Measurements from ENCODE around the gene DHCR7.

DHCR7 gene

DNA sequence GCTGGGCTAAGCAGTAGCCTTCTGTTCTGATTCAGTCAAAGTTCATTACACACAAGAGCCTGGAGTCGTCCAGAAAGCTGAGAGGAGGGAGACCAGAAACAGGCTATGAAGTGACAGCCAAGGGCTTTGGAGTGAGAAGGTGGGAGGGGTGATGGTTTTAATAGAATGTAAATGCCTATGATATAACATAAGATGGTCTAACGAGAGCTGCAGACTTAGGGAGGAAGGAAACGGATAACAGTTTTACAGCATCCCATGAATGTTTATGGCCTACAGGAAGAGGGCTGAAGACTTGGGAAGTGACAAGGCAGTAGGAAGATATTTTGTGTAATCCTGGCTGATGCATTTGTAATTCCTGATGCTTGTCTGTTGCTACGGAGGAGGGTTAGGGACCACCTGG lies 62.0 kb downstream of the DHCR7 start:
- Histone ChIP-seq H3K36me3 (ENCODE audit: control insufficient read depth, low read length) (no peaks in the 10 kb centered on the region), H3K27me3 (ENCODE audit: control insufficient read depth, low read length) (peaks cover 14% of the 10 kb centered on the region), H3K9me3 (ENCODE audit: control insufficient read depth, insufficient read depth, low read length) (peaks cover 3% of the 10 kb centered on the region; the same call in 1 of the 2 replicates), H3K27ac (ENCODE audit: low read depth, low read length) (no peak overlapping the region), H3K4me3 (ENCODE audit: low read length) (no peak overlapping the region), H3F3A (ENCODE audit: control insufficient read depth, insufficient read depth) (no peaks in the 10 kb centered on the region), H3K79me2 (ENCODE audit: control insufficient read depth, low read length) (no peaks in the 10 kb centered on the region), H3K4me1 (ENCODE audit: control insufficient read depth, low read length) (peaks cover 43% of the 10 kb centered on the region), H4K20me1 (ENCODE audit: control insufficient read depth, insufficient read depth, low read depth, low read length) (no peaks in the 10 kb centered on the region), H3K4me2 (ENCODE audit: low read length) (no peak overlapping the region; the same call in 1 of the 2 replicates), H3K9me2 (replicated peaks; ENCODE audit: control insufficient read depth, low read length) (no peaks in the 10 kb centered on the region)
- TF ChIP-seq EZH2phosphoT487 (IDR thresholded peaks at IDR 0.05; ENCODE audit: borderline replicate concordance, low read length) = no peak
- TF ChIP-seq, protein P1, sequence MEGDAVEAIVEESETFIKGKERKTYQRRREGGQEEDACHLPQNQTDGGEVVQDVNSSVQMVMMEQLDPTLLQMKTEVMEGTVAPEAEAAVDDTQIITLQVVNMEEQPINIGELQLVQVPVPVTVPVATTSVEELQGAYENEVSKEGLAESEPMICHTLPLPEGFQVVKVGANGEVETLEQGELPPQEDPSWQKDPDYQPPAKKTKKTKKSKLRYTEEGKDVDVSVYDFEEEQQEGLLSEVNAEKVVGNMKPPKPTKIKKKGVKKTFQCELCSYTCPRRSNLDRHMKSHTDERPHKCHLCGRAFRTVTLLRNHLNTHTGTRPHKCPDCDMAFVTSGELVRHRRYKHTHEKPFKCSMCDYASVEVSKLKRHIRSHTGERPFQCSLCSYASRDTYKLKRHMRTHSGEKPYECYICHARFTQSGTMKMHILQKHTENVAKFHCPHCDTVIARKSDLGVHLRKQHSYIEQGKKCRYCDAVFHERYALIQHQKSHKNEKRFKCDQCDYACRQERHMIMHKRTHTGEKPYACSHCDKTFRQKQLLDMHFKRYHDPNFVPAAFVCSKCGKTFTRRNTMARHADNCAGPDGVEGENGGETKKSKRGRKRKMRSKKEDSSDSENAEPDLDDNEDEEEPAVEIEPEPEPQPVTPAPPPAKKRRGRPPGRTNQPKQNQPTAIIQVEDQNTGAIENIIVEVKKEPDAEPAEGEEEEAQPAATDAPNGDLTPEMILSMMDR (IDR thresholded peaks at IDR 0.05; ENCODE audit: low read depth, low read length, poor library complexity, severe bottlenecking) = no peak

GRCh38 chr11:71385091-71385490 lies 63.1 kb downstream of the DHCR7 start:
- no peaks in the 10 kb centered on the region for H4K20me1 ChIP-seq (ENCODE audit: control insufficient read depth, insufficient read depth, low read depth, low read length)
- H3K4me2 ChIP-seq (ENCODE audit: low read length) = no peak overlapping the region
- no peak overlapping the region for H3K27ac ChIP-seq (ENCODE audit: low read depth, low read length)
- H3K27me3 ChIP-seq (ENCODE audit: control insufficient read depth, low read length) = peaks cover 10% of the 10 kb centered on the region; the same call in 1 of the 2 replicates
- TF ChIP-seq, protein P1 (IDR thresholded peaks at IDR 0.05; ENCODE audit: low read depth, low read length, poor library complexity, severe bottlenecking) = no peak
- no peak for TF ChIP-seq EZH2phosphoT487 (IDR thresholded peaks at IDR 0.05; ENCODE audit: borderline replicate concordance, low read length)
- H3K36me3 ChIP-seq (ENCODE audit: control insufficient read depth, low read length) = no peaks in the 10 kb centered on the region
- no peak overlapping the region for H3K4me3 ChIP-seq (ENCODE audit: low read length)
- H3K9me3 ChIP-seq (ENCODE audit: control insufficient read depth, insufficient read depth, low read length) = peaks cover 3% of the 10 kb centered on the region; the same call in 1 of the 2 replicates
- H3K79me2 ChIP-seq (ENCODE audit: control insufficient read depth, low read length) = no peaks in the 10 kb centered on the region
- no peaks in the 10 kb centered on the region for H3F3A ChIP-seq (ENCODE audit: control insufficient read depth, insufficient read depth)
- peaks cover 47% of the 10 kb centered on the region for H3K4me1 ChIP-seq (ENCODE audit: control insufficient read depth, low read length)
- no peaks in the 10 kb centered on the region for H3K9me2 ChIP-seq (replicated peaks; ENCODE audit: control insufficient read depth, low read length)

DNA sequence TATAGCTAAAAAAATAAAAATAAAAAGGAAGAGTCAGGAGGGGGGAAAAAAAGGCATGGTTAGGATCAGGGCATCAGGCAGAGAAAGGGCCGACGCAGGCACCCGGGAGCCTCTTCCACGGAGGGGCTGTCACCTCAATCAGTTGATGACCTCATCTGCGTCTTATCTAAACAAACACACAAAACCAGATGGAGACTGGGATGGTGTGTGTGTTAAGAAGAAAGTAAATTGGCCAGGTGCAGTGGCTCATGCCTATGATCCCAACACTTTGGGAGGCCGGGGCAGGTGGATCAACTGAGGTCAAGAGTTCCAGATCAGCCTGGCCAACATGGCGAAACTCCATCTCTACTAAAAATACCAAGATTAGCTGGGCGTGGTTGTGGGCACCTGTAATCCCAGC lies 63.6 kb downstream of the DHCR7 start:
- H3K9me2 ChIP-seq (replicated peaks; ENCODE audit: control insufficient read depth, low read length) = no peaks in the 10 kb centered on the region
- H3K27me3 ChIP-seq (ENCODE audit: control insufficient read depth, low read length) = peaks cover 7% of the 10 kb centered on the region; the same call in 1 of the 2 replicates
- H3K4me3 ChIP-seq (ENCODE audit: low read length) = no peak overlapping the region
- H3K4me2 ChIP-seq (ENCODE audit: low read length) = no peak overlapping the region
- H3F3A ChIP-seq (ENCODE audit: control insufficient read depth, insufficient read depth) = no peaks in the 10 kb centered on the region
- peaks cover 3% of the 10 kb centered on the region; the same call in 1 of the 2 replicates for H3K9me3 ChIP-seq (ENCODE audit: control insufficient read depth, insufficient read depth, low read length)
- H4K20me1 ChIP-seq (ENCODE audit: control insufficient read depth, insufficient read depth, low read depth, low read length) = no peaks in the 10 kb centered on the region
- no peak for TF ChIP-seq EZH2phosphoT487 (IDR thresholded peaks at IDR 0.05; ENCODE audit: borderline replicate concordance, low read length)
- TF ChIP-seq, protein P1 (IDR thresholded peaks at IDR 0.05; ENCODE audit: low read depth, low read length, poor library complexity, severe bottlenecking) = no peak
- H3K4me1 ChIP-seq (ENCODE audit: control insufficient read depth, low read length) = peaks cover 47% of the 10 kb centered on the region
- H3K27ac ChIP-seq (ENCODE audit: low read depth, low read length) = no peak overlapping the region
- H3K79me2 ChIP-seq (ENCODE audit: control insufficient read depth, low read length) = no peaks in the 10 kb centered on the region
- no peaks in the 10 kb centered on the region for H3K36me3 ChIP-seq (ENCODE audit: control insufficient read depth, low read length)
